Activated CD4-positive, alpha-beta T cell treated with anti-CD3 and anti-CD28 coated beads, Interleukin-2, amount 10 ng/mL, durations not matched to agents 7 days and 5 days (primary cell): ENCODE results near the gene NCAM1. TPM values are rescaled to one million over a fixed set of nuclear protein-coding genes. Genes with fewer than 3 reads are reported as not detected.

Experiments used
- CTCF ChIA-PET: fragments of 350-600 bp; sonication (Branson Sonifier 250); formaldehyde crosslinking; loops from one replicate; lab custom pipeline; 2021; ENCODE audit warnings: antibody characterized with exemption; lab: Charles Lee
- POLR2A ChIA-PET: fragments of 350-600 bp; sonication (Branson Sonifier 250); formaldehyde crosslinking; loops from one replicate; lab custom pipeline; 2021; ENCODE audit warnings: antibody characterized with exemption; lab: Charles Lee
- DNase-seq: peaks from one replicate; pipeline ENCODE4 v3.0.0-alpha.2; 2020
- H3K27ac Mint-ChIP-seq: one replicate; pipeline ENCODE4 v1.8.0; 2021; ENCODE audit warnings: mild to moderate bottlenecking, moderate library complexity, mixed read lengths
- H3K27me3 Mint-ChIP-seq: one replicate; pipeline ENCODE4 v1.8.0; 2021; ENCODE audit warnings: mixed read lengths
- H3K36me3 Mint-ChIP-seq: one replicate; pipeline ENCODE4 v1.8.0; 2021; ENCODE audit warnings: low read depth, mixed read lengths
- H3K4me1 Mint-ChIP-seq: one replicate; pipeline ENCODE4 v1.8.0; 2021; ENCODE audit warnings: mixed read lengths
- H3K4me3 Mint-ChIP-seq: one replicate; pipeline ENCODE4 v1.8.0; 2021; ENCODE audit warnings: mild to moderate bottlenecking, moderate library complexity, mixed read lengths
- H3K9me3 Mint-ChIP-seq: one replicate; pipeline ENCODE4 v1.8.0; 2021; ENCODE audit warnings: mixed read lengths
- total RNA-seq, 2 experiments: library from RNA; stranded (reverse); gene quantifications; one replicate each; pipeline ENCODE4 v1.2.3, GENCODE V29; 2021

The NCAM1 gene
- total RNA-seq, 2 experiments from 2014 or later: 0.15 to 0.42 TPM

- Mint-ChIP-seq H3K9me3 (no peaks in the 10 kb centered on the region), H3K36me3 (no peaks in the 10 kb centered on the region), H3K27me3 (no peaks in the 10 kb centered on the region), H3K4me1 (peaks cover 4% of the 10 kb centered on the region), H3K4me3 (no peak overlapping the region), H3K27ac (no peak overlapping the region)
- ChIA-PET POLR2A (no interaction called here), CTCF (interaction anchor here (0.6 to 0.9 kb wide), 2 partner anchors 201 to 682 kb away, joined by 3 read pairs; no protein-coding TSS in a partner anchor)
- DNase-seq: no peak
These were observed 347.4 kb downstream of the NCAM1 start for GRCh38 chr11:113308601-113309000.

- H3K9me3 Mint-ChIP-seq: no peaks in the 10 kb centered on the region
- no peak overlapping the region for H3K4me3 Mint-ChIP-seq
- H3K36me3 Mint-ChIP-seq: no peaks in the 10 kb centered on the region
- CTCF ChIA-PET: interaction anchor here (0.9 to 1.1 kb wide), 2 partner anchors 11 to 488 kb away, joined by 3 to 4 read pairs; no protein-coding TSS in a partner anchor
- H3K4me1 Mint-ChIP-seq: peaks cover 21% of the 10 kb centered on the region
- no peaks in the 10 kb centered on the region for H3K27me3 Mint-ChIP-seq
- no peak overlapping the region for H3K27ac Mint-ChIP-seq
- POLR2A ChIA-PET: no interaction called here
- no peak for DNase-seq
These were observed 350.3 kb downstream of the NCAM1 start for GRCh38 chr11:113311536-113311935.

GRCh38 chr11:113313601-113314000, 352.4 kb downstream of the NCAM1 start:
- CTCF ChIA-PET: interaction anchor here (0.9 to 1.6 kb wide), 2 partner anchors 18 to 24 kb away, joined by 3 read pairs; no protein-coding TSS in a partner anchor
- Mint-ChIP-seq H3K36me3 (peaks cover 12% of the 10 kb centered on the region), H3K27ac (peak overlapping the region; percentile 75), H3K9me3 (no peaks in the 10 kb centered on the region), H3K4me3 (peak overlapping the region; percentile 76), H3K27me3 (no peaks in the 10 kb centered on the region), H3K4me1 (peaks cover 22% of the 10 kb centered on the region)
- POLR2A ChIA-PET: no interaction called here
- no peak for DNase-seq

- Mint-ChIP-seq H3K4me3 (peak overlapping the region; percentile 76), H3K9me3 (no peaks in the 10 kb centered on the region), H3K27ac (peak overlapping the region; percentile 75), H3K36me3 (peaks cover 12% of the 10 kb centered on the region), H3K27me3 (no peaks in the 10 kb centered on the region), H3K4me1 (peaks cover 22% of the 10 kb centered on the region)
- POLR2A ChIA-PET: no interaction called here
- DNase-seq: no peak
- CTCF ChIA-PET: interaction anchor here (0.9 to 1.6 kb wide), 2 partner anchors 18 to 24 kb away, joined by 3 read pairs; no protein-coding TSS in a partner anchor
These were observed 352.8 kb downstream of the NCAM1 start for GRCh38 chr11:113314065-113314388.

- peak; percentile 93 for DNase-seq
- no peaks in the 10 kb centered on the region for H3K27me3 Mint-ChIP-seq
- ChIA-PET CTCF (interaction anchor here (0.9 to 1.6 kb wide), 2 partner anchors 17 to 25 kb away, joined by 3 read pairs; no protein-coding TSS in a partner anchor), POLR2A (no interaction called here)
- H3K36me3 Mint-ChIP-seq: peaks cover 12% of the 10 kb centered on the region
- peak within 1 kb of the TSS; percentile 76 for H3K4me3 Mint-ChIP-seq
- H3K4me1 Mint-ChIP-seq: peaks cover 22% of the 10 kb centered on the region
- H3K9me3 Mint-ChIP-seq: no peaks in the 10 kb centered on the region
- H3K27ac Mint-ChIP-seq: peak within 1 kb of the TSS; percentile 83
These were observed 353.4 kb downstream of the NCAM1 start, which contains the start of gene TTC12 for GRCh38 chr11:113314389-113315301. TSS of gene TTC12 (plus strand) at chr11:113314583. CDS start at chr11:113316258, 1,675 bp downstream.

- Mint-ChIP-seq H3K9me3 (no peaks in the 10 kb centered on the region), H3K4me3 (peak overlapping the region; percentile 76), H3K4me1 (peaks cover 22% of the 10 kb centered on the region), H3K27ac (no peak overlapping the region), H3K36me3 (peaks cover 14% of the 10 kb centered on the region), H3K27me3 (no peaks in the 10 kb centered on the region)
- CTCF ChIA-PET: no interaction called here
- DNase-seq: no peak
- POLR2A ChIA-PET: no interaction called here
These were observed 354.6 kb downstream of the NCAM1 start for GRCh38 chr11:113315811-113316210.

GRCh38 chr11:113316256-113316655, 355.0 kb downstream of the NCAM1 start:
- no peaks in the 10 kb centered on the region for H3K27me3 Mint-ChIP-seq
- peaks cover 22% of the 10 kb centered on the region for H3K4me1 Mint-ChIP-seq
- no peak for DNase-seq
- POLR2A ChIA-PET: no interaction called here
- CTCF ChIA-PET: no interaction called here
- no peak overlapping the region for H3K4me3 Mint-ChIP-seq
- peaks cover 14% of the 10 kb centered on the region for H3K36me3 Mint-ChIP-seq
- H3K9me3 Mint-ChIP-seq: no peaks in the 10 kb centered on the region
- H3K27ac Mint-ChIP-seq: no peak overlapping the region

GRCh38 chr11:113317339-113317738, 356.1 kb downstream of the NCAM1 start:
- no peak overlapping the region for H3K4me3 Mint-ChIP-seq
- peaks cover 22% of the 10 kb centered on the region for H3K4me1 Mint-ChIP-seq
- H3K27ac Mint-ChIP-seq: no peak overlapping the region
- POLR2A ChIA-PET: no interaction called here
- no peaks in the 10 kb centered on the region for H3K9me3 Mint-ChIP-seq
- no peak for DNase-seq
- CTCF ChIA-PET: interaction anchor here (0.7 kb wide), 1 partner anchor 12 kb away, joined by 3 read pairs; no protein-coding TSS in a partner anchor
- H3K27me3 Mint-ChIP-seq: no peaks in the 10 kb centered on the region
- peaks cover 14% of the 10 kb centered on the region for H3K36me3 Mint-ChIP-seq

GRCh38 chr11:113319085-113319484, 357.9 kb downstream of the NCAM1 start:
- Mint-ChIP-seq H3K27ac (no peak overlapping the region), H3K36me3 (peaks cover 14% of the 10 kb centered on the region), H3K4me3 (no peak overlapping the region), H3K4me1 (peaks cover 13% of the 10 kb centered on the region), H3K9me3 (no peaks in the 10 kb centered on the region), H3K27me3 (no peaks in the 10 kb centered on the region)
- CTCF ChIA-PET: no interaction called here
- no peak for DNase-seq
- POLR2A ChIA-PET: no interaction called here

- no peak overlapping the region for H3K27ac Mint-ChIP-seq
- peaks cover 13% of the 10 kb centered on the region for H3K36me3 Mint-ChIP-seq
- DNase-seq: no peak
These were observed 360.9 kb downstream of the NCAM1 start for GRCh38 chr11:113322158-113322557.

GRCh38 chr11:113324250-113324649, 363.0 kb downstream of the NCAM1 start:
- no peaks in the 10 kb centered on the region for H3K4me1 Mint-ChIP-seq
- H3K36me3 Mint-ChIP-seq: peaks cover 4% of the 10 kb centered on the region
- POLR2A ChIA-PET: no interaction called here
- H3K27ac Mint-ChIP-seq: no peak overlapping the region
- CTCF ChIA-PET: interaction anchor here (1.4 kb wide), 1 partner anchor 10 kb away, joined by 3 read pairs; no protein-coding TSS in a partner anchor
- H3K27me3 Mint-ChIP-seq: no peaks in the 10 kb centered on the region
- DNase-seq: no peak
- H3K9me3 Mint-ChIP-seq: no peaks in the 10 kb centered on the region
- H3K4me3 Mint-ChIP-seq: no peak overlapping the region

More at GRCh38 chr11:113322158-113322557, 360.9 kb downstream of the NCAM1 start:
- ChIA-PET CTCF (no interaction called here), POLR2A (no interaction called here)
- H3K4me1 Mint-ChIP-seq: peaks cover 1% of the 10 kb centered on the region
- no peaks in the 10 kb centered on the region for H3K27me3 Mint-ChIP-seq
- no peaks in the 10 kb centered on the region for H3K9me3 Mint-ChIP-seq
- H3K4me3 Mint-ChIP-seq: no peak overlapping the region
